IMR-90 (cell line): ENCODE results near the gene ZNF440. TPM values are rescaled to one million over a fixed set of nuclear protein-coding genes. Genes with fewer than 3 reads are reported as not detected.

Source experiments
- ATAC-seq: fragments of 200-7000 bp; cut with Tn5 transposase; 2 replicates; pipeline ENCODE4 v1.9.1; 2020; ENCODE audit warnings: low read depth, mild to moderate bottlenecking, moderate library complexity
- BruUV-seq: library from RNA; stranded (reverse); fragments of 400-500 nt; replicated peaks from 2 replicates; lab custom pipeline; 2021; lab: Mats Ljungman, UMichigan
- CTCF ChIA-PET: fragments of 300-600 bp; formaldehyde crosslinking; extraction: SDS; loops from one replicate; lab custom pipeline; 2021; ENCODE audit warnings: antibody characterized with exemption; lab: Yijun Ruan, JAX
- POLR2A ChIA-PET: fragments of 300-600 bp; sonication (Branson Sonifier 250); formaldehyde crosslinking; loops from one replicate; lab custom pipeline; 2022; ENCODE audit warnings: antibody characterized with exemption; ENCODE audit not compliant: unreplicated experiment; lab: Charles Lee
- DNase-seq: peaks from one replicate; pipeline ENCODE4 v3.0.0; 2013
- H2AFZ ChIP-seq: replicated peaks from 2 replicates; pipeline ENCODE3; 2013; ENCODE audit warnings: low read length, mild to moderate bottlenecking; ENCODE audit not compliant: poor library complexity
- H2AK5ac ChIP-seq: 2 replicates; pipeline ENCODE4 v1.6.1; 2013; ENCODE audit warnings: low read depth, low read length, inconsistent platforms
- H2AK9ac ChIP-seq: replicated peaks from 2 replicates; pipeline ENCODE3; 2013; ENCODE audit warnings: mild to moderate bottlenecking, low read depth, low read length, moderate library complexity; ENCODE audit not compliant: poor library complexity
- H2BK120ac ChIP-seq: 2 replicates; pipeline ENCODE4 v1.6.1; 2013; ENCODE audit warnings: low read depth, low read length, inconsistent platforms
- H2BK15ac ChIP-seq: 3 replicates; pipeline ENCODE4 v1.6.1; 2013; ENCODE audit warnings: low read depth, low read length, inconsistent platforms
- H2BK20ac ChIP-seq: 2 replicates; pipeline ENCODE4 v1.6.1; 2013; ENCODE audit warnings: low read depth, mild to moderate bottlenecking, inconsistent platforms, low read length, moderate library complexity
- H2BK5ac ChIP-seq: 2 replicates; pipeline ENCODE4 v1.6.1; 2013; ENCODE audit warnings: mild to moderate bottlenecking, low read depth, low read length, inconsistent platforms; ENCODE audit not compliant: poor library complexity, severe bottlenecking
- H3K14ac ChIP-seq: replicated peaks from 2 replicates; pipeline ENCODE4 v1.6.1; 2013; ENCODE audit warnings: low read depth, low read length, inconsistent platforms
- H3K18ac ChIP-seq: 2 replicates; pipeline ENCODE4 v1.6.1; 2013; ENCODE audit warnings: low read depth, low read length, control low read depth
- H3K23ac ChIP-seq: 2 replicates; pipeline ENCODE4 v1.6.1; 2013; ENCODE audit warnings: low read depth, low read length, inconsistent platforms
- H3K27ac ChIP-seq: 2 replicates; pipeline ENCODE4 v1.5.1; 2013; ENCODE audit warnings: mild to moderate bottlenecking, control low read depth, low read length; ENCODE audit not compliant: insufficient read depth
- H3K27me3 ChIP-seq: 2 replicates; pipeline ENCODE4 v1.6.1; 2013; ENCODE audit warnings: low read length; ENCODE audit not compliant: control insufficient read depth, insufficient read depth
- H3K36me3 ChIP-seq: 2 replicates; pipeline ENCODE4 v1.6.1; 2013; ENCODE audit warnings: low read length, mixed read lengths; ENCODE audit not compliant: control insufficient read depth, insufficient read depth
- H3K4ac ChIP-seq: 2 replicates; pipeline ENCODE4 v1.6.1; 2013; ENCODE audit warnings: low read depth, low read length, inconsistent platforms
- H3K4me1 ChIP-seq: 2 replicates; pipeline ENCODE4 v1.6.1; 2013; ENCODE audit warnings: low read length, mixed read lengths; ENCODE audit not compliant: control insufficient read depth, insufficient read depth
- H3K4me2 ChIP-seq: 2 replicates; pipeline ENCODE4 v1.6.1; 2013; ENCODE audit warnings: low read depth, mild to moderate bottlenecking, control low read depth, low read length, moderate library complexity
- H3K4me3 ChIP-seq: 2 replicates; pipeline ENCODE4 v1.5.1; 2013; ENCODE audit warnings: low read depth, mild to moderate bottlenecking, control low read depth, low read length, moderate library complexity; ENCODE audit not compliant: insufficient read depth
- H3K56ac ChIP-seq: 2 replicates; pipeline ENCODE4 v1.6.1; 2013; ENCODE audit warnings: low read length, inconsistent platforms; ENCODE audit not compliant: insufficient read depth; ENCODE audit errors: extremely low read depth
- H3K79me1 ChIP-seq, 2 experiments: 2 replicates each; pipeline ENCODE4 v1.6.1; 2013; ENCODE audit warnings: low read length in 2 of 2, inconsistent platforms in 1 of 2, low read depth in 1 of 2
- H3K9ac ChIP-seq: 2 replicates; pipeline ENCODE4 v1.6.1; 2013; ENCODE audit warnings: low read depth, low read length, control low read depth
- H3K9me1 ChIP-seq: 2 replicates; pipeline ENCODE4 v1.6.1; 2013; ENCODE audit warnings: low read length, inconsistent platforms; ENCODE audit not compliant: insufficient read depth
- H3K9me3 ChIP-seq: 2 replicates; pipeline ENCODE4 v1.6.1; 2013; ENCODE audit warnings: low read length; ENCODE audit not compliant: control insufficient read depth, insufficient read depth
- H4K20me1 ChIP-seq: 2 replicates; pipeline ENCODE4 v1.6.1; 2013; ENCODE audit warnings: low read length, inconsistent platforms; ENCODE audit not compliant: insufficient read depth
- H4K5ac ChIP-seq: 2 replicates; pipeline ENCODE4 v1.6.1; 2013; ENCODE audit warnings: mild to moderate bottlenecking, low read depth, low read length, control low read depth
- H4K8ac ChIP-seq, 2 experiments: 2 replicates each; pipeline ENCODE4 v1.6.1; 2013; ENCODE audit warnings: low read depth in 2 of 2, low read length in 2 of 2, control low read depth in 1 of 2, inconsistent platforms in 1 of 2
- H4K91ac ChIP-seq: 2 replicates; pipeline ENCODE4 v1.6.1; 2013; ENCODE audit warnings: low read depth, low read length, inconsistent platforms; ENCODE audit not compliant: insufficient read depth
- CTCF ChIP-seq: conservative IDR thresholded peaks from 2 replicates; pipeline ENCODE4 v1.5.1; 2012; ENCODE audit warnings: mild to moderate bottlenecking, low read depth, low read length, improper control_type of control experiment
- ELK1 ChIP-seq: fragments of 150-350 bp; IDR thresholded peaks from 2 replicates; pipeline ENCODE4 v1.6.1; 2016; ENCODE audit warnings: low read depth, mild to moderate bottlenecking, low read length, moderate library complexity, borderline replicate concordance
- FOS ChIP-seq: fragments of 150-350 bp; IDR thresholded peaks from 2 replicates; pipeline ENCODE4 v1.6.1; 2016; ENCODE audit warnings: low read depth, low read length
- NFE2L2 ChIP-seq: fragments of 150-350 bp; IDR thresholded peaks from 2 replicates; pipeline ENCODE4 v1.6.1; 2016; ENCODE audit warnings: low read depth, mild to moderate bottlenecking, low read length
- RAD21 ChIP-seq: IDR thresholded peaks from 2 replicates; pipeline ENCODE4 v1.6.1; 2012; ENCODE audit warnings: low read length, improper control_type of control experiment
- RFX5 ChIP-seq: IDR thresholded peaks from 2 replicates; pipeline ENCODE4 v1.8.0; 2012; ENCODE audit warnings: low read depth, mild to moderate bottlenecking, low read length, moderate library complexity
- SMC3 ChIP-seq: fragments of 150-350 bp; IDR thresholded peaks from 2 replicates; pipeline ENCODE4 v1.6.1; 2016; ENCODE audit warnings: low read depth, mild to moderate bottlenecking, antibody characterized with exemption, low read length, moderate library complexity
- WGBS, 2 experiments: methylation state at CpG; one replicate each; pipeline versions ENCODE4 v1.1.5 to v1.1.7; 2013; ENCODE audit warnings: missing lambda C conversion rate in 2 of 2; ENCODE audit not compliant: insufficient read length in 1 of 2; ENCODE audit errors: extremely low coverage in 2 of 2; 5-methylcytosine and 5-hydroxymethylcytosine counted together
- dilution Hi-C: fragments of 300-500 bp; cut with HindIII; formaldehyde crosslinking; loops from one replicate; pipeline ENCODE4 v1.14.3; 2018; ENCODE audit warnings: low sequenced_read_pairs; ENCODE audit not compliant: unreplicated experiment
- in situ Hi-C: fragments of 300-500 bp; cut with MboI; formaldehyde crosslinking; loops from 3 replicates; pipeline ENCODE4 v1.14.3; 2019; ENCODE audit warnings: low sequenced_read_pairs, inconsistent platforms, mixed read lengths
- intact Hi-C: fragments of 100-400 bp; cut with micrococcal nuclease; formaldehyde crosslinking; loops from 2 replicates; pipeline ENCODE4 v1.10.0; 2022
- polyA plus RNA-seq, 3 experiments: library from polyadenylated mRNA; depleted of rRNA; stranded (reverse); fragments of >200 nt; gene quantifications; 2 replicates each; pipeline ENCODE4 v1.2.3, GENCODE V29; 2012; ENCODE audit warnings: low replicate concordance in 1 of 3
- total RNA-seq: library from RNA; depleted of rRNA; stranded (reverse); fragments of >200 nt; gene quantifications from 2 replicates; pipeline ENCODE4 v1.2.3, GENCODE V29; 2012
- TF ChIP-seq, protein P1 (sequence below): fragments of 150-350 bp; IDR thresholded peaks from 2 replicates; pipeline ENCODE4 v1.6.1; 2017; ENCODE audit warnings: mild to moderate bottlenecking, antibody characterized with exemption, low read length, low read depth

Gene ZNF440
- total and polyA plus RNA-seq, 2 of the 4 experiments (the other 2 are of a cell fraction) = 2.8 to 8.4 TPM

DNA sequence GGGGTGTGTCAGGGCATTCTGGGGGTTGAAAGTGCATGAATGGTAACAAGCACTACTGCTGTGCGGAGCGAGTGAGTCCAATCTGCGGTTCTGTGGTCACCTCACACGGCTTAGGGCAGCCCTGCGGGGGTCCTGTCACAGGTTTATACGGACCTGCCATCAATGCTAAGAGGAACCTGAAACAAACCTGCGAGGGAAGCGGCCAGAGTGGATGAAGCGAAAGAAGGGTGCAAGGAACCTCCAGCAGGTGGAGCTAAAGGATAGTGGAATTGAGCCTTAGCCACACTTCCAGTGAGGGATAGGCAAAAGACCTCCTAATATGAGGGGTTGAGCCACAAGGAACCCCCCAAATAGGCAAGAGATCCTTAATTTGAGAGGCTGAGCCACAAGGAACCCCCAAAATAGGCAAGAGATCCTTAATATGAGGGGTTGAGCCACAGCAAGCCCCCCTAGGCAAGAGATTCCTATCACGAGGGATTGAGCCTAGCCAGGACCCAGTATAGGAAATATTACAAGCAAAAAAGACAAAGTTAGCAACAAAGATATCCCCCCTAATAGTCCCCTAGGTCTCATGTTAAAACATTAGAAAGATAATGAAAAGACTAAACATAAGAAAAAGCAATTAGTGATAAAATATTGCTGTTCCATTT is 67.2 kb downstream of the ZNF440 start:
- no peak overlapping the region for H3K9ac ChIP-seq
- no peak overlapping the region for H3K56ac ChIP-seq
- no peak overlapping the region for H3K23ac ChIP-seq
- no TSS peak for BruUV-seq
- H2BK5ac ChIP-seq = no peak overlapping the region
- in situ Hi-C loops = loop anchor here (5.0 kb wide), 1 partner anchor 261 kb away; the partner anchor contains the start of gene ZNF20
- ATAC-seq = peak; percentile 87
- DNase-seq = peak; percentile 51
- no peaks in the 10 kb centered on the region for H3K4me1 ChIP-seq
- no peaks in the 10 kb centered on the region for H4K20me1 ChIP-seq
- H4K91ac ChIP-seq = no peak overlapping the region
- H3K27ac ChIP-seq = no peak overlapping the region
- ChIA-PET CTCF (interaction anchor here (0.6 to 1.5 kb wide), 2 partner anchors 69 to 108 kb away, joined by 3 read pairs; no protein-coding TSS in a partner anchor), POLR2A (no interaction called here)
- H4K8ac ChIP-seq = no peak overlapping the region
- H3K9me1 ChIP-seq = no peaks in the 10 kb centered on the region
- TF ChIP-seq RAD21 = peak; percentile 88
- no peak for TF ChIP-seq RFX5
- no peak for TF ChIP-seq FOS
- peak; percentile 70 for TF ChIP-seq CTCF
- peak; percentile 65 for TF ChIP-seq SMC3
- no peak for TF ChIP-seq NFE2L2
- no peak for TF ChIP-seq ELK1
- TF ChIP-seq, protein P1, sequence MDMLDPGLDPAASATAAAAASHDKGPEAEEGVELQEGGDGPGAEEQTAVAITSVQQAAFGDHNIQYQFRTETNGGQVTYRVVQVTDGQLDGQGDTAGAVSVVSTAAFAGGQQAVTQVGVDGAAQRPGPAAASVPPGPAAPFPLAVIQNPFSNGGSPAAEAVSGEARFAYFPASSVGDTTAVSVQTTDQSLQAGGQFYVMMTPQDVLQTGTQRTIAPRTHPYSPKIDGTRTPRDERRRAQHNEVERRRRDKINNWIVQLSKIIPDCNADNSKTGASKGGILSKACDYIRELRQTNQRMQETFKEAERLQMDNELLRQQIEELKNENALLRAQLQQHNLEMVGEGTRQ = no peak
- no peak overlapping the region for H2AK9ac ChIP-seq
- H2AK5ac ChIP-seq = no peak overlapping the region
- H3K9me3 ChIP-seq = no peaks in the 10 kb centered on the region
- H3K14ac ChIP-seq = no peak overlapping the region
- intact Hi-C loops = loop anchor here (1.0 to 5.0 kb wide), 4 partner anchors 84 to 791 kb away; partner anchors contain the start of gene ZNF491
- no peaks in the 10 kb centered on the region for H3K36me3 ChIP-seq
- no peak overlapping the region for H3K18ac ChIP-seq
- H3K79me1 ChIP-seq = no peaks in the 10 kb centered on the region
- no peak overlapping the region for H4K5ac ChIP-seq
- H3K4ac ChIP-seq = no peak overlapping the region
- H2BK20ac ChIP-seq = no peak overlapping the region
- no peaks in the 10 kb centered on the region for H3K27me3 ChIP-seq
- WGBS, 2 experiments = 9% methylated on average over 4 of the region's 10 CpGs; no CpG with 5 or more reads in 1 of the 2 experiments
- H2BK15ac ChIP-seq = no peak overlapping the region
- H2AFZ ChIP-seq = peak overlapping the region; percentile 61
- no peak overlapping the region for H3K4me3 ChIP-seq
- dilution Hi-C loops = no loop called here
- no peak overlapping the region for H2BK120ac ChIP-seq
- peak overlapping the region; percentile 67; the same call in 1 of the 2 replicates for H3K4me2 ChIP-seq
